H9 (cell line): ENCODE measurements around the gene LCP1. TPM values are rescaled to one million over a fixed set of nuclear protein-coding genes. Genes with fewer than 3 reads are reported as not detected.

ENCODE experiments used
- DNase-seq: peaks from one replicate; pipeline ENCODE4 v3.0.0-alpha.2; 2017
- H2AFZ ChIP-seq: one replicate; pipeline ENCODE4 v1.6.1; 2013; ENCODE audit warnings: mild to moderate bottlenecking, low read length, control low read depth, moderate library complexity
- H2AK5ac ChIP-seq: 2 replicates; pipeline ENCODE4 v1.6.1; 2013; ENCODE audit warnings: low read length, control low read depth, mixed read lengths; ENCODE audit not compliant: insufficient read length
- H2BK120ac ChIP-seq: one replicate; pipeline ENCODE4 v1.6.1; 2013; ENCODE audit warnings: low read depth, mild to moderate bottlenecking, low read length, control low read depth, inconsistent platforms; ENCODE audit not compliant: poor library complexity, severe bottlenecking
- H2BK12ac ChIP-seq: 2 replicates; pipeline ENCODE4 v1.6.1; 2013; ENCODE audit warnings: low read length, control low read depth, mixed read lengths, low read depth; ENCODE audit not compliant: insufficient read length
- H2BK15ac ChIP-seq: 2 replicates; pipeline ENCODE4 v1.6.1; 2013; ENCODE audit warnings: low read depth, low read length, control low read depth
- H2BK20ac ChIP-seq: one replicate; pipeline ENCODE4 v1.6.1; 2013; ENCODE audit warnings: low read depth, mild to moderate bottlenecking, low read length, control low read depth, inconsistent platforms; ENCODE audit not compliant: poor library complexity, severe bottlenecking
- H2BK5ac ChIP-seq: 2 replicates; pipeline ENCODE4 v1.6.1; 2013; ENCODE audit warnings: low read length, control low read depth, mixed read lengths; ENCODE audit not compliant: insufficient read length
- H3K14ac ChIP-seq: 2 replicates; pipeline ENCODE4 v1.6.1; 2013; ENCODE audit warnings: low read length, control low read depth; ENCODE audit not compliant: insufficient read depth
- H3K18ac ChIP-seq: 2 replicates; pipeline ENCODE4 v1.6.1; 2013; ENCODE audit warnings: low read depth, mild to moderate bottlenecking, mixed read lengths, low read length, control low read depth; ENCODE audit not compliant: insufficient read length
- H3K23ac ChIP-seq: 2 replicates; pipeline ENCODE4 v1.6.1; 2013; ENCODE audit warnings: low read length, control low read depth, mixed read lengths, low read depth; ENCODE audit not compliant: insufficient read length
- H3K23me2 ChIP-seq: 2 replicates; pipeline ENCODE4 v1.6.1; 2013; ENCODE audit warnings: low read depth, mild to moderate bottlenecking, mixed read lengths, low read length, control low read depth; ENCODE audit not compliant: insufficient read length, poor library complexity, severe bottlenecking
- H3K27ac ChIP-seq: 2 replicates; pipeline ENCODE4 v1.5.1; 2013; ENCODE audit warnings: low read length, control low read depth, mixed read lengths, low read depth; ENCODE audit not compliant: insufficient read length
- H3K27me3 ChIP-seq: 2 replicates; pipeline ENCODE4 v1.6.1; 2013; ENCODE audit warnings: low read length, control low read depth, inconsistent platforms; ENCODE audit not compliant: insufficient read depth
- H3K4ac ChIP-seq: 2 replicates; pipeline ENCODE4 v1.6.1; 2013; ENCODE audit warnings: low read depth, mild to moderate bottlenecking, control low read depth, inconsistent platforms, low read length, moderate library complexity
- H3K4me1 ChIP-seq: 2 replicates; pipeline ENCODE4 v1.6.1; 2013; ENCODE audit warnings: low read length, control low read depth, inconsistent platforms; ENCODE audit not compliant: insufficient read depth
- H3K4me2 ChIP-seq: 2 replicates; pipeline ENCODE4 v1.6.1; 2013; ENCODE audit warnings: low read length, control low read depth, mixed read lengths; ENCODE audit not compliant: insufficient read length, insufficient read depth
- H3K56ac ChIP-seq: 2 replicates; pipeline ENCODE4 v1.6.1; 2013; ENCODE audit warnings: low read depth, mild to moderate bottlenecking, mixed read lengths, low read length, control low read depth; ENCODE audit not compliant: insufficient read length
- H3K79me1 ChIP-seq: 2 replicates; pipeline ENCODE4 v1.6.1; 2013; ENCODE audit warnings: low read depth, mild to moderate bottlenecking, moderate library complexity, low read length, control low read depth, inconsistent platforms; ENCODE audit not compliant: insufficient read depth, poor library complexity, severe bottlenecking
- H3K79me2 ChIP-seq: 2 replicates; pipeline ENCODE4 v1.6.1; 2013; ENCODE audit warnings: low read length, control low read depth, inconsistent platforms; ENCODE audit not compliant: insufficient read depth
- H3K9ac ChIP-seq: 2 replicates; pipeline ENCODE4 v1.6.1; 2013; ENCODE audit warnings: low read length, control low read depth, mixed read lengths; ENCODE audit not compliant: insufficient read length; ENCODE audit errors: extremely low read depth
- H3K9me3 ChIP-seq: one replicate; pipeline ENCODE4 v1.6.1; 2013; ENCODE audit warnings: low read depth, low read length, inconsistent platforms; ENCODE audit not compliant: control insufficient read depth
- H3T11ph ChIP-seq: one replicate; pipeline ENCODE4 v1.6.1; 2013; ENCODE audit warnings: mild to moderate bottlenecking, low read length, control low read depth, inconsistent platforms
- H4K20me1 ChIP-seq: one replicate; pipeline ENCODE4 v1.6.1; 2013; ENCODE audit not compliant: control insufficient read depth, insufficient read length, insufficient read depth
- H4K5ac ChIP-seq: 2 replicates; pipeline ENCODE4 v1.6.1; 2013; ENCODE audit warnings: low read depth, mild to moderate bottlenecking, mixed read lengths, low read length, control low read depth; ENCODE audit not compliant: insufficient read length
- H4K8ac ChIP-seq: replicated peaks from 2 replicates; pipeline ENCODE4 v1.6.1; 2013; ENCODE audit warnings: low read length, control low read depth, mixed read lengths, low read depth; ENCODE audit not compliant: insufficient read length
- H4K91ac ChIP-seq: 2 replicates; pipeline ENCODE4 v1.6.1; 2013; ENCODE audit warnings: low read depth, mild to moderate bottlenecking, moderate library complexity, mixed read lengths, low read length, control low read depth; ENCODE audit not compliant: insufficient read length
- H3K27ac Mint-ChIP-seq, 3 experiments: 2 replicates in 2 of 3; 3 replicates in 1 of 3; pipeline ENCODE4 v1.8.0; 2020 to 2021; ENCODE audit warnings: mixed read lengths in 3 of 3, mild to moderate bottlenecking in 1 of 3, moderate library complexity in 1 of 3
- H3K27me3 Mint-ChIP-seq: 2 replicates; pipeline ENCODE4 v1.8.0; 2021; ENCODE audit warnings: low read depth, mild to moderate bottlenecking, moderate library complexity, mixed read lengths
- H3K36me3 Mint-ChIP-seq, 3 experiments: 2 replicates in 2 of 3; 3 replicates in 1 of 3; pipeline ENCODE4 v1.8.0; 2020 to 2021; ENCODE audit warnings: low read depth in 3 of 3, mixed read lengths in 3 of 3; ENCODE audit not compliant: insufficient read depth in 1 of 3
- H3K4me1 Mint-ChIP-seq, 2 experiments: 2 replicates each; pipeline ENCODE4 v1.8.0; 2020; ENCODE audit warnings: mixed read lengths in 2 of 2
- H3K4me3 Mint-ChIP-seq, 2 experiments: 2 replicates in 1 of 2; 3 replicates in 1 of 2; pipeline ENCODE4 v1.8.0; 2020 to 2021; ENCODE audit warnings: mild to moderate bottlenecking in 2 of 2, mixed read lengths in 2 of 2, moderate library complexity in 1 of 2
- H3K9me3 Mint-ChIP-seq, 2 experiments: 2 replicates in 1 of 2; 3 replicates in 1 of 2; pipeline ENCODE4 v1.8.0; 2020; ENCODE audit warnings: mild to moderate bottlenecking in 2 of 2, mixed read lengths in 2 of 2, moderate library complexity in 1 of 2
- WGBS: extraction: QIAGEN DNeasy Blood & Tissue Kit; methylation state at CpG from one replicate; pipeline ENCODE4 v1.1.7; 2013; ENCODE audit warnings: missing lambda C conversion rate, low lambda C conversion rate, mixed read lengths; ENCODE audit not compliant: insufficient read length; ENCODE audit errors: extremely low coverage; 5-methylcytosine and 5-hydroxymethylcytosine counted together
- total RNA-seq: library from RNA; stranded (reverse); gene quantifications from 2 replicates; pipeline ENCODE4 v1.2.1, GENCODE V29; 2021
- TF ChIP-seq, protein P1 (sequence below): fragments of 200-600 bp; sonication (generic); conservative IDR thresholded peaks from 3 replicates; pipeline ENCODE4 v1.8.0; 2021; ENCODE audit warnings: antibody characterized with exemption, mild to moderate bottlenecking

LCP1 gene
- total RNA-seq, 1 experiment from 2014 or later: 0.81 TPM

DNA sequence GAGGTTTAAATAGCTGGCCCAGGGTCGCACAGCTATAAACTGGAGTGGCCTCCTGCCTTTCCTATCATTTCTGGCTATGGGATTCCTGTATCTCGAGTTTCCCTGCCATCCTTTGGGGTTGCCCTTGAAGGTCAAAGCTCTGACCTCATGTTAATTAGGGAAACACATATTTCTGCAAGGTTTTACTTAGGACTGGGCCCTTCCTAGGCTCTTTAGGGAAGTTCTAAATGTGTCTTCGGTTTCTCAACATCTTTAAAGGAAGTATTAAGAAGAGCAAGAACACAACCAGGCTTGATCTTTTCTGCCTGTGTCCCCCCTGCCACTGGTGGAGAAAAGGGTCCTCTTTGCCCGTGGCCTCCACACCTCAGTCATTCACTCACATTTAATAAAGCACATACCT is 10.8 kb downstream of the LCP1 start:
- no peak overlapping the region for H2BK12ac ChIP-seq
- no peak overlapping the region for H3K4me2 ChIP-seq
- H2BK5ac ChIP-seq: no peak overlapping the region
- H3K18ac ChIP-seq: no peak overlapping the region
- H3K23ac ChIP-seq: no peak overlapping the region
- H3T11ph ChIP-seq: no peak overlapping the region
- H4K91ac ChIP-seq: no peak overlapping the region
- no peak overlapping the region for H2BK120ac ChIP-seq
- no peak for DNase-seq
- H3K79me2 ChIP-seq: no peaks in the 10 kb centered on the region
- H3K4me1 ChIP-seq: no peaks in the 10 kb centered on the region
- Mint-ChIP-seq H3K27ac (no peak overlapping the region), H3K4me1 (peaks cover 12 to 16% of the 10 kb centered on the region in 2 experiments), H3K36me3 (no peaks in the 10 kb centered on the region), H3K9me3 (no peaks in the 10 kb centered on the region), H3K4me3 (no peak overlapping the region), H3K27me3 (peaks cover 28% of the 10 kb centered on the region)
- H3K9ac ChIP-seq: no peak overlapping the region
- H2BK20ac ChIP-seq: no peak overlapping the region
- no peak overlapping the region for H3K27ac ChIP-seq
- no peak overlapping the region for H3K14ac ChIP-seq
- no peaks in the 10 kb centered on the region for H3K9me3 ChIP-seq
- H2AFZ ChIP-seq: no peak overlapping the region
- TF ChIP-seq, protein P1, sequence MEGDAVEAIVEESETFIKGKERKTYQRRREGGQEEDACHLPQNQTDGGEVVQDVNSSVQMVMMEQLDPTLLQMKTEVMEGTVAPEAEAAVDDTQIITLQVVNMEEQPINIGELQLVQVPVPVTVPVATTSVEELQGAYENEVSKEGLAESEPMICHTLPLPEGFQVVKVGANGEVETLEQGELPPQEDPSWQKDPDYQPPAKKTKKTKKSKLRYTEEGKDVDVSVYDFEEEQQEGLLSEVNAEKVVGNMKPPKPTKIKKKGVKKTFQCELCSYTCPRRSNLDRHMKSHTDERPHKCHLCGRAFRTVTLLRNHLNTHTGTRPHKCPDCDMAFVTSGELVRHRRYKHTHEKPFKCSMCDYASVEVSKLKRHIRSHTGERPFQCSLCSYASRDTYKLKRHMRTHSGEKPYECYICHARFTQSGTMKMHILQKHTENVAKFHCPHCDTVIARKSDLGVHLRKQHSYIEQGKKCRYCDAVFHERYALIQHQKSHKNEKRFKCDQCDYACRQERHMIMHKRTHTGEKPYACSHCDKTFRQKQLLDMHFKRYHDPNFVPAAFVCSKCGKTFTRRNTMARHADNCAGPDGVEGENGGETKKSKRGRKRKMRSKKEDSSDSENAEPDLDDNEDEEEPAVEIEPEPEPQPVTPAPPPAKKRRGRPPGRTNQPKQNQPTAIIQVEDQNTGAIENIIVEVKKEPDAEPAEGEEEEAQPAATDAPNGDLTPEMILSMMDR: no peak
- H4K8ac ChIP-seq: no peak overlapping the region
- H3K23me2 ChIP-seq: no peaks in the 10 kb centered on the region
- no peak overlapping the region for H3K56ac ChIP-seq
- no peaks in the 10 kb centered on the region for H3K79me1 ChIP-seq
- no peak overlapping the region for H2AK5ac ChIP-seq
- H4K5ac ChIP-seq: no peak overlapping the region
- WGBS: no CpG with 5 or more reads among the region's 4 CpGs
- H3K4ac ChIP-seq: no peak overlapping the region
- H3K27me3 ChIP-seq: no peaks in the 10 kb centered on the region
- H4K20me1 ChIP-seq: no peaks in the 10 kb centered on the region
- no peak overlapping the region for H2BK15ac ChIP-seq
